COR-L47 (cell line): ENCODE data around the gene IGFBPL1.
"Not testable (repeated sequence)": the region's sequence is repeated elsewhere in the genome, so short reads cannot be mapped to it uniquely, and the experiment has no call there.

Experiments used
- DNase-seq: peaks from one replicate; lab custom pipeline; 2025; lab: John Stamatoyannopoulos, UW

Gene IGFBPL1

DNA sequence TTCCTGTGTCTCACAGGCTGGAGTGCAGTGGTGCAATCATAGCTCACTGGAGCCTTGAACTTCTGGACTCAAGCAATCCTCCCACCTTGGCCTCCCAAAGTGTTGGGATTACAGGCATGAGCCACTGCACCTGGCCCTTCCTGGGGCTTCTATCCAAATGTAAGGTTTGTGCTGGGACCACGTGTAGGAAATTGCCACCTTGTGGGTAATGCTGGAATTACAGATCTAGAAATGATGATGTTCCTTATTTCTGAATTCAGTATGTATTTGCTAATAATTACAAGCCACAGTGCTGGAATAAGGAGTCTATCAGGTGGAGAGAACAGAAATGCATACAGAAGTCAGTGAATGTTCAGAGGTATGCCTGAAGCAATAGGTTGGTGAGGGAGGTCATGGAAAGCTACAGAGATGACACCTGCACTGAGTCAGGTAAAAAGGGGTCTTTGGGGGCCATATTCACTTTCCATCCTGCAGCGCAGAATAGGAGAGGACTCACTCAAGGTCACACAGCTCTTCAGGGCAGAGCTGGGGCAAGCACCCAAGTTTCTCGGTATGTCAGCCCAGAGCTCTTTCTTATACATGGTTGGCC lies 8.8 kb upstream of the IGFBPL1 start:
- DNase-seq, result peak; percentile 47

DNA sequence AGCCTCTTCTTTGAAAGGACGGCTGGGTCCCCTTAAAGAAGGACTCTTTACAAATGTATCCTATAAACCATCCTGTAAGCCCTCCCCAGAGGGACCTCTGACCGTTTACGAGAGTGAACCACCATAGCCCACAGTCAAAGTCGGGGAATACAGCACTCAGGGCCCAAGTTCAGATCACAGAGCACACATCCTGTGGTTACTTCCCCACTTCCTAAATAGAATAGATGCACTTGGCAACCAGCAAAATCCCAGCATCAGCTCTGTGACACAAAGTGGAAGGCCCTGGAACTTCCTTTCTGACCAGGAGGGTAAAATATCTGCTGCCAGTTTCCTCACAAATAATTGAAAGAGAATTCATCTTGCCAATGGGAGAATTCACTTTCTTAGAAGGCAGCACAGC lies 6.9 kb upstream of the IGFBPL1 start:
- DNase-seq, result no peak

DNA sequence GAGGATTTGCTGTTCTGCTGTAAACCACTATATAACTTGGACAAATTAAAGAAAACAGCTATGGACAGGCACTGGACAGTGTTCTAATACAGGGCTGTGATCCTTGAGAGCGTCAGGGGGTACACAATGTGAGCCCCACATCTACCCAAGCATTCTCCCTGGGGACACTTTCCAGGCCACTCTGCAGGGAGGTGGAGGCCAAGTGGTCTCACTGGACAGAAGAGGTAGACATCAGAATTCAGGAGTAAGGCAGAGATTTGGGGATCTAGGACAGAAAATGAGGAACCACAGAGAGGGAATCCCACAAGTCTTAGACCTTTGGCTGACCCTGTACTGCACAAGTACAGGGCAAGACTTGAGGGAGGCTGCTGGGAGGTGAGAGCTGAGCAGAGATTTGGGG lies 3.8 kb upstream of the IGFBPL1 start:
- DNase-seq, result no peak

DNA sequence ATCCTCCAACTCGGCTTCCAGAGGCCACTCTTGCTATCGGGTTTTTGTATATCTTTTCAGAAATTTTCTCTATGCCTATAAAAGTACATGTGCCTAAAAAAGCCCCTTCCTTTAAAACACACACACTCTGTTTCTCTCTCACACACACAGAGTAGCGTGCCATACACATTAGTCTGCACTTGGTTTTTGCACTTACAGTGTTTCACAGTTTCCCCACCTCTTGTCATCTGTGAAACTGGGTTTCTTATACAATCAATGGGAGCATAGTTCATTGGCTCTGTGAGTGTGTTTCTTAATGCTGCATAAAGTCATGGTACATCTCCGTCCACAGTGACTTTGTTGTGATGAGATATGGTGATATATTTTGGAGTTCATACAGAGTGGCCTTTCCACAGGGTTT lies 664 bp upstream of the IGFBPL1 start:
- DNase-seq, result no peak

DNA sequence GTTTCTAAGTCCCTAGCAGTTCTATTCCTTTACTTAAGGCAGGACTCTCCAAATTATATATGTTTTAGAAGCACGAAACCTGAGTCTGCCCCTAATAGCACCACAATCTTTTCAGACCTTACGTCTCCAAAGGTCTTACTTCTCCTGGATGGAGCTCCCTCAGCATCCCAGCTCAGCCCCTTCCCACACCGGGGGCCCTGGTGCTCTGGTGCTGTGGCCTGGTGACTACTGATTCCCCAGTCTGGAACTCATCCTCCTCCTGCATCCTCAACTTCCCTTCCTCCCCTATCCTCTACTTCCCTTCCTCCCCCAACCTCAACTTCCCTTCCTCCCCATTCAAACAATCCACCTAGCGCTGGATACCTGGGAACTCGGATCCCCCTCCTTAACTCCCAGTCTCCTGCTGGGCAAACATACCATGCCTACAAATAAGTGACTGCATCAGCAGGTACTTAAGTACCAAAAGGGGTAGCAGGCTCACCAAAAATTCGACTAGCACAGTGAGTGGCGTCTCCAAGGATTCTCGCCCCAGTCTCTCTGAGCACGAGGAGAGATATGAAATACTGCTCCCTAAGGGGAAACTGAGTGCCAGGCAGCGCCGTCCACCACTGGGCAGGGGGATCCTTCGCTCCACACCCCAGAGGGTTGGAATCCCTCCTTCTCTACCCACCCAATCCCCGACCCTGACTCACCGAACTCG lies 831 bp downstream of the IGFBPL1 start:
- DNase-seq, result no peak

DNA sequence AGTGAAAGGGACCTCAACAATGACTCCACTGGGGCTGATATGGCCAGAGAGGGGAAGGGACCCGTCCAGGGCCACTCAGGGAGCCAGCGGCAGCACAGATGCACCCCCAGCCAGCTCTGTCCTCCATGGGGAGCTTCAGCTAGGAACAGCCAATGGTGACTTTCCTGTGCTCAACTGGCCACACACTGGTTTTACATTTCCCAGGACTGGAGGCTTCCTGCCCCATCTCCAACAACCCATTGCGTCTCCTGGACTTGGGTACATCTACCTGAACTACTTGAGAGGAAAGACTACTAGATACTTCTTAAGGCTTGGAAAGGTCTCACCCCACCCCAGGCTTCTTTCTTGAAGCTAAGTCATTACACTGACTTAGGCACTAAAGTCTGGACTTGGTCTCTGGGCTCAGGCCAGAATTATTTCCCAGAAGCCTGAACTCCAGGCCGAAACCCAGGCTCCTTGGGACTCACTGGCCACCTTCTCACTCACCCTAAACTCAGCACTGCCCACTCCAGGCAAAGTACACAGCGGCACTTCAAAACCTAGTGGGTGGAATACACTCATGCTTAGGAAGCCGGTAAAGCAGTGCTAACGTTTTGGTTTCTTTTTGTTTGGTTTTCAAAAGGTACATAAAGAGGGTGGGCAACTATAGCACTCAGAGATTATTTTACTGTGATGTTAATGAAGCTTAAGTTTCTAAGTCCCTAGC lies 1.5 kb downstream of the IGFBPL1 start:
- no peak for DNase-seq

DNA sequence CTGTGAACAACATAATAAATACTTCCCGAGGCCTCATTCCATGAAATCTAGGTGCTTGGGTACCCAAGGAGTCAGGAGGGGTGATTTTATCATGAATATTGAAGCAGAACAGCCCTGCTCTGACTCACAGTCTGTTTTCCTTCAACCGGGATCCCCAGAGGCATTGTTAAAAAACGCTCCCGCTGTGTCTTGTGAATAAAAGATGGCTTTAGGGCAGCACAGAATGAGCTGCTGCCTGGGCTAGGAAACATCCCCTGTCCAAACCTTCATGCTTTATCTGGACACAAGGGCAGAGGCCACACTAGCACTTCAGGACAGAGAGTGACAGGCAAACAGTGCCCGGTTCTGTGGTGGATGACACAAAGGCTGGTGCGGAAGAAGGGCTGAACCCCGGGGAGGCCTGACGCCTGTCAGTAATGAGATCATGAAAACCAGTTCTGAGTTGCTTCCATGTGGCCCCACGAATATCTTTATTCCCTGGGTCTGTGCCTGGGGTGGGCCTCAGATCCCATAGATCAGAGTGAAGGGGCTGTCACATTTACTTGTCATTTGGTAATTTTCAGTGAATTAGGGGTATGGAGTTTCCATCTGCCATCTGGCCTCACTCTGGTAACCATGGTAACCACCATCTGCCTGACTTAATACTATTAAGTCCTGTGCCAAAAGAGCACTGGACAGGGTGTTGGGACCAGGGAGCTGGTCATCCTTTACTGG lies 2.6 kb downstream of the IGFBPL1 start:
- DNase-seq, result peak; percentile 21

DNA sequence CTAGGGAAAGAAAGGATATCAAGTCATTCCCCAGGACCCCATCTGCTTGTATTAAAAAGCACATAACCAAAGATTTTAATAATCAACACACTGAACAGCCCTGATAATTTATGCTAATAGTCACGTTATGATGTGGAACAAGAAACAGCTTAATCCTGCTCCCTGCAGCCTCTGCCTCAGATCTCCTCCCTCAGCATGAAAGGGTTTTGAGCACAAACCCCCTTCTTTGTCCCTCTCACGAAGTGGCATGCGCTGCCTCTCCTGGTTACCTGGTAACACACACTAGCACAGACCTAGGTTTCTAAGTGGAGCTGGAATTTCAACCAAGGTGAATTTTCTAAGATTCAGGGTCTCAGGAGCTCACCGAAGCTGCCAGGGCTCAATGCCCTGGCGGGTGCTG lies 5.1 kb downstream of the IGFBPL1 start:
- no peak for DNase-seq

DNA sequence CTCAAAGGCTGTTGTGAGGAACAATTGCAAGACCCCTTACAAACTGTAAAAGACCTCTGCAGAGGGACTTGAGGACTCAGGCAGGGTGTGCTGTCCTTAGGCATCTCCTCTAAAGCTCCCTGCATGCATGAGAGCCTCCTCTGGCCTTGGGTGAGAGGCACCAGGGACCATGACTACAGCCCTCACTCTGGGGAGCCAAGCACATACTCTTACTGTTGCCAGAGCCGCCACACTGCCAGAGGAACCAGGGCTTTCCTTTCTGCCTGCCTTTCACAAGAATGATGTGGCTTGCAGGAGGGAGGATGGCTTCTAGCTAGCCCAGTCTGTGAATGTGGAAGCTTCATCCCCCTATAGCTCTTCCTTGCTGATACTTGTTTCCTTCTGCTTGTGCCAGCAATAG lies 5.9 kb downstream of the IGFBPL1 start:
- no peak for DNase-seq

DNA sequence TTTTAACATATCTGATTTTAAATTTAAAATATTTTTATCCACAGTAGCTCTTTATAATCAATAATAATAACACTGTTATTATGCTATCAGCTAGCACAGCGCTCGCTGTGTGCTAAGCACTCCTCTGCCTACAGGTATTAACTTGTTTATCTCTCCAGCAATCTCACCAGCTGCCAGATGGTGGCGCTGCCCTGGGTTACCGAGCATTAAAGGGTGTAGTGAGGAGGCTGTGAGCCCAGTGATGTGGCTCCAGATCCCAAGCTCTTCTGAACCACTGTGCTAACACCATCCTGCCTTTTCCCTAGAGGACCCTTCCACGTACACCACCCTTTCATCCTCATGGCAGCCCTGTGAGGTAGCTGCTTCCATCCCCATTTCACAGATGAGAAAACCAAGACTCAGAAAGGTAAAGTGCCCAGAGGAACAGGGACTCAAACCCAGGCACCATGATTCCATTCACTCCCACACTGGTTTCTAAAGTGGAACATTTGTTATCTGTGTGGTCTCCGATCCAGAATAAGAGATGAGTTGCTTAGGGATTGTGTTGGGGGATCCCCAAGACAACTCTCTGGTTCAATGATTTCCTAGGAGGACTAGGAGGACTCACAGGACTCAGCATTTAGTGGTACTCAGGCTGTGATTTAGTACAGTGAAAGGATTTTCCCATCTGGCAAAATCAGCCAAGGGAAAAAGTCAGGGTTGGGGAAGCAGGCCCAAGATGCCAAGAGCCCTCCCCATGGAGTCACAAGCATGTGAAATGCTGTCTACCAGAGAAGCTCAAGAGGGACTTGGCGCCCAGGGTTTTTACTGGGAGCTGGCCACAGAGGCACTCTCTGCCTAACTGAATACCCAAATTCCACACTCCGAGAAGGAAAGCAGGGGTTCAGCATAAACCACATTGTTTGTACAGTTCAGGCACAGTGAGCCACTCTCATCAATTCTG lies 7.0 kb downstream of the IGFBPL1 start:
- peak; percentile 32 for DNase-seq

DNA sequence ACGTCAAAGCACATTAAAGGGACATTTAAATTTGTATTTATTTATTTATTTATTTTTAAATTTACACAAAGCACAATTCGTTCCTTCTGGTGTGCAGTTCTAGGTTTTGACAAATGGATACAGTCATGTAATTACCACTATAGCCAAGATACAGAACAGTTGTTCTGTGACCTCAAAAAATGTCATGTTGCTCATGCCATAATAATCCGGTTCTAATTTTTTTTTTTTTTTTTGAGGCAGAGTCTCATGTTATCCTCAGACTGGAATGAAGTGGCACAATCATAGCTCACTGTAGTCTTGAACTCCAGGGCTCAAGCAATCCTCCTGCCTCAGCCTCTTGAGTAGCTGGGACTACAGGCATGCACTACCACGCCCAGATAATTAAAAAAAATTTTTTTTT lies 7.8 kb downstream of the IGFBPL1 start:
- no peak for DNase-seq

DNA sequence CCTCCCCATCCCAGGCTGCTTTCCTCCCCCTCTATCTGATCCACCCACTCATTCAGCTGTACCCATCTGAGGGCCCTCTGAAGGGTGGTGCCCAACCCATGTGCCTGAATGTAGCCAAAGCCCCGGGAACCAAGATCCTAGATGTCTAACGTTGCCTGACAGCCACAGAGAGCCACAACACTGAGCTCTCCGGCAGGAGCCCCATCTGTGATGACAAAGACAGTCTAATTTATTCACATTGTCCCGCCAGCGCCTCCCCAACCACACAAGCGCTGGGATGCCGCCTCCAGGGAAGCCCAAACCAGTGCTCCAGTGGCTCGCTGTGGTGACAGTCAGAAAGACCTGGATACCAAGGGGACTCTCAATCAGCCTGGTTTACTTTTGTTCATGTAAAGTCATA lies 8.4 kb downstream of the IGFBPL1 start:
- no peak for DNase-seq

DNA sequence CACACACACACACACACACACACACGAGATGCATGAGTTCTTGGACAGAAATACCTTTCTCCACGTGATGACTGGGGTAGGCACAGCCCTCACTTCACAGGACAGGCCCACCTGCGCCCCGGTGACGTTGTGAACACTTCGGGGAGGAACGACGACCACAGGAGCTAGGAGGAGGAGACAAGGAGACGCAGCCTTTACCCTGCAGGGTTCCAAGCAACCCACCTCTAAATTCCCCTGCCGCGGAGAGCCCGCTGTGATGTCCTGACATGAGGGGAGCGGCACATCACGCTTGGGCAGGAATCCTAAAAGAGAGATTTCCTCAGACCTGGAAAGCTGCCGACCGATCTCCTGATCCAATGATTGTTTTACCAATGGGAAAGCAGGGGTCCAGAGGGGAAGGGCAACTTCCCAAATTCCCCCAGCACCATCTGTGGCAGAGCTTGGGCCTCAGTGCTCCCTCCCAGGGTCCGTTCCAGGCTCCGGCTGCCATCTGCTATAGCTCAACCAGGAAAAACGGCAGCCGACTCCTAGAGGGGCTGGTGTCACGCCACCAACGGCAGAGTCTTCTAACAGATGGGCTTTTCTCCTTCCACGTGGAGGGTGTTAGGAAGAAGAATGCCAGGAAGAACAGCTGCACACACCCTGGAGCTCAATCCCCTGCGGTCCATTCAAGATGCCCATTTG lies 10.1 kb downstream of the IGFBPL1 start:
- no peak for DNase-seq

DNA sequence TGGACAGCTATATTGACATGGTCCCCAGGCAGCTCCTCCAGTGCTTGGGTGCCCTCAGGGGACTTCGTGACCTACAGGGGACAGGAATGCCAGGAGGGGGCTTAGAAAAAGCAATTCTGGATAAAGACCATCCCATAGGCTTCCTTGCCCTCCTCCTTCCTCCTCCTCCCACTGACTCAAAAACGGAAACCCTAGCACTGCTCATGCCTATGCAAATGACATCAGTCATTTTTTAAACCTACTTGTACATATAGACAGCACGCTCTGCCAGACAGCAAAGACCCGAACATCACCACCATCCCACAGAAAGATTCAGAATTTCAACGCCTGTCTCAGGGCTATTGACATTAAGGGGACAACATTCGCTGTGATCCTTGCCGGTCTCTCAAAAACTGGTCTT lies 11.0 kb downstream of the IGFBPL1 start:
- no peak for DNase-seq

DNA sequence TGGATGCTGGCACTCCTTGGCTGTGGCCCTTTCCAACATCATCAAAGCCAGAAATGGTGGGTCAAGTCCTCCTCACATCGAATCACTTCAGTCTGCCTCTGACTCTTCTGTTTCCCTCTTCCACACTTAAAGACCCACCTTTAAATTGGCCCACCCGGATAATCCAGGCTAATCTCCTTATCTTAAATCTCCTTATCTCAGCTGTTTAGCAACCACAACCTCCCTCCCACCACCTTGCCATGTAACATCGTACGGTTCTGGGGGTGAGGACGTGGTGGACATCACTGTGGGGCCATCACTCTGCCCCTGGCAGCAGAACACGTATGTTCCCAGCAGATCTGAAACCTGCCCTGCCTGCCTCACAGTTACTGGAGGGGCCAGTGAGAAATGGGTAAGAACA lies 11.5 kb downstream of the IGFBPL1 start:
- DNase-seq, result no peak

DNA sequence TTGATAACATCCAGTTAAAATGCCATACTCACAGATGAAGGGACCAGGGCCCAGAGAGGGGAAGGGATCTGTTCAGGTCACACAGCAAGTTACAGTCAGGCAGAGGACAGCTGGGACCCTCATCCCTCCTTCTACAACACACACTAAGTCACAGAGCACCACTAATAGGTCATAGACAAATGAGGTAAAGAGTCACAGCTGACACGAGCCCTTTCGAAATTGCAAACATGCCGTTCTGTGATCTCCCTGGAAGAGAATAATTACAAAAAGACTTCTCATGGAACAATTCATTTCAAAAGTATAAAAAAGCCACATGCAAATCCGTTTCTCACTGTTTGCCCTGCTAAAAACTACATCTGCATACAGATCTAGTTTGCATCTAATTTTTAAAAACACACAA lies 15.5 kb downstream of the IGFBPL1 start:
- no peak for DNase-seq

DNA sequence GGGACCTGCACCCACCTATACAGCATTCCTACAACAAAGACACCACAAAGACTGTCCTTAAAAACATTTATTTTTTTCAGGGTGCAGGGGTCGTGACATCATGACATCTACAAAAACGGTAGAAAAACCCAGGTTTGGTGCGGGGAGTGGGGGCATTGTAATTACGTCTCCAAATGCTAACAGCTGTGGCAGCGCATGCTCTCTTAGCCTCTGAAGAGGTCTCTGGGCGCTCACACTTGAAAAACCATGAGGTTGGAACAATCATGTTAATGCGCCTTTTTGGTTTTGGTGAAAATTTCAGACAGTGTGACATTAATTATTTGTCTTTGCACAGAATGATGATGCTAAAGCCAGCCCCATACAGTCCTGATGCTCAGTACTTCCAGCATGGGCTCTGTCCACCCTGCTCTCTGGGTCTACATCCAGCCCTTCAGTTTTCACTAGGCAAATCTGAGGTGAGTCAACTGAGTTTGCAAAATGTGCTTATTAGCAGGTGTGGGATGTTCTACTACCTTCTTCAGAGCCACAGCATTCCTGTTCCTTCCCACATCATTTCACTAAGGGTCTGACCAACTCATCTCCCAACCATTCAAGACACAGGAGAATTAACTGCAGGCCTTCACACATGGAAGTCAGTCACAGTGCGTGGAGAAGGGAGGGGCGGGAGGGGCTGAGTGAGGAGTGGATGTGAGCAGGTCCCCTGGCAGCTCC lies 17.6 kb downstream of the IGFBPL1 start:
- DNase-seq, result no peak

DNA sequence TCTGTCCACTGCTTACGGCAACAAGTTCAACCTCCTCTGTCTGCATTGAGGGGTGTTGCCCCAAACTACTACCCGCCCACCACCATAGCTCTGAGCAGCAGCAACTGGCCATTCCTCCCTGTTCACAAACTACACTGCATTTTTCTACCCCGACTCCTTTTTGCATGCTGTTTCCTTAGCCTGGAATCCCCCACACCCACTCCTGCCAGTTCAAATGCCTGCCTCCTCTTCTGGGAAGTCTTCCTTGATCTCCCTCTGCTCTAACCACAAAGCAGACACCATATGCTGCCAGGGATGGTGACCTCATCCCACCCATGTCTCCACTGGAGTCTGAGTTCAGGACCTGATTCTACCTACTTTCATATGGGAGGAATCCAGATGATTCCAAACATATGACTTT lies 18.5 kb downstream of the IGFBPL1 start:
- DNase-seq, result no peak

DNA sequence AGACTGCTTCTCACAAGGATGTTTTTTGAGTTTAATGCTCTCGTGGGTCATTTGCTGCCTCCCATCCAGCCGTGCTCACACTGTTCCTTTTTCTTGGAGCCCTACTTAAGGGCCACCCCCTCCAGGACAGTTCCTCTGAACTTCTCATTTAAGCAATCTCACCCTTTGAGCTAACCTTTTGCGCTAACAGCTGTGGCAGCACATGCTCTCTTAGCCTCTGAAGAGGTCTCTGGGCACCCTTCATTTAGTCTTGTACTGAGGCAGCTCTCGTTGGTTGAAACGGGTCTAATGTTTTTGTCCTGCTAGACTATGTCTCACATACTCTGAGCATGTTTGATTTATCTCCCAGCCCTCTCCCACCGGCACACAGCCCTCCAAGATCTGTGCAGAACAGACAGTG lies 19.9 kb downstream of the IGFBPL1 start:
- DNase-seq, result no peak

DNA sequence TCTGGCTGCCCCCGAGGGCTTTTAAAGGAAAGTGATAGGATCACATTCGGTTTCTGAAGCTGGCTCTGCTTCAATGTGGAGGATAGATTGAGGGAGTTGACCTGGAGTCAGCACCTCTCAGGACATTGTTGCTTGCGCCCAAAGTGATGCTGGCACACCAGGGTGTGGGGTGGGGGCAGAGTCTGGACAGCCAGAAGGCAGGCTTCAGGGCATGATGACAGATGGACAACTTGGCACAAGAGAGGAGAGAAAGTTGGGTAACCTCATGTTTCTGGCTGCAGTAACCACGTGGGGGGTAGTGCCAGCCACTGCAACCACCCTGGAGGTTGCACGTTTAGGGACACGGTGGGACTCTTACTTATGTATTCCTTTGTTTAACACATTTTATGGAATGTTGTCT lies 22.3 kb downstream of the IGFBPL1 start:
- DNase-seq, result no peak

DNA sequence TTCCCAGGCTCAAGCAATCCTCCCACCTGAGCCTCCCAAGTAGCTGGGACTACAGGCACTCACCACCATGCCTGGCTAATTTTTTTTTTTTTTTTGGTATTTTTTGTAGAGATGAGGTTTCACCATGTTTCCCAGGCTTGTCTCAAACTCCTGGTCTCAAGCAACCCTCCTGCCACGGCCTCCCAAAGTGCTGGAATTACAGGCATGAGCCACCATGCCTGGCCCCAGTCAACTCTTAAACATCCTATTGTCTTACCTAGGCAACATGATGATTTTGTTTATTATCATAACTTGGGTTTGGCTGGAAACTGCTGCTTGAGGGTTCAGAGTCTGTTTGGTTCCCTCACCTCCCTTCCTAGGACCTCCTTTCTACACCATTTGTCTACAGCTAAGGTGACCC lies 25.1 kb downstream of the IGFBPL1 start:
- DNase-seq, result not testable (repeated sequence)
